ENCODE results near the gene PRSS2.

DNA sequence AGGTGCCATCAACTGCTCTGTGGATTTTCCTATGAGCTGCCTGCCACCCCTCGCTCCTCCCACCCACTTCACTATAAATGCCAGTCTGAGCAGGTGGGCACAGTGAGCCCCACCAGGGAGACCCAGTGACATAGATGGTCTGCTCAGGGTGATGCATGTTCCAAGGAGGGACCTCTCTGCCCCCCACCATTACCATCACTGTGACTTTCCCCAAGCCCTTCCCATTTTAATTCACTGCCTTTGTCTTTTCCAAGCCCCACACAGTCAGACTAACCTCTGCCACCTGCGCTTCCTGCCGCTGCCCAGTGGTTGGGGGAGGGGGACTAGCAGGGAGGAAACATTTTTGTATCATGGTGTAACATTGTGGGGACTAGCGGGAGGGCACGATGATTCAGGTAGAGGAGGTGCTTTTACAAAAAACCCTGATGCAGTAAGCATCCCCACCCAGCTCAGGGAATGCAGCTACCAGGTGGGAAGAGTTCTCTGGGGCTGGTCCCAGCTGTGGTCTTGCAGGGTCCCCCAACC is 24.6 kb downstream of the PRSS2 start:
- TF ChIP-seq, protein P1, sequence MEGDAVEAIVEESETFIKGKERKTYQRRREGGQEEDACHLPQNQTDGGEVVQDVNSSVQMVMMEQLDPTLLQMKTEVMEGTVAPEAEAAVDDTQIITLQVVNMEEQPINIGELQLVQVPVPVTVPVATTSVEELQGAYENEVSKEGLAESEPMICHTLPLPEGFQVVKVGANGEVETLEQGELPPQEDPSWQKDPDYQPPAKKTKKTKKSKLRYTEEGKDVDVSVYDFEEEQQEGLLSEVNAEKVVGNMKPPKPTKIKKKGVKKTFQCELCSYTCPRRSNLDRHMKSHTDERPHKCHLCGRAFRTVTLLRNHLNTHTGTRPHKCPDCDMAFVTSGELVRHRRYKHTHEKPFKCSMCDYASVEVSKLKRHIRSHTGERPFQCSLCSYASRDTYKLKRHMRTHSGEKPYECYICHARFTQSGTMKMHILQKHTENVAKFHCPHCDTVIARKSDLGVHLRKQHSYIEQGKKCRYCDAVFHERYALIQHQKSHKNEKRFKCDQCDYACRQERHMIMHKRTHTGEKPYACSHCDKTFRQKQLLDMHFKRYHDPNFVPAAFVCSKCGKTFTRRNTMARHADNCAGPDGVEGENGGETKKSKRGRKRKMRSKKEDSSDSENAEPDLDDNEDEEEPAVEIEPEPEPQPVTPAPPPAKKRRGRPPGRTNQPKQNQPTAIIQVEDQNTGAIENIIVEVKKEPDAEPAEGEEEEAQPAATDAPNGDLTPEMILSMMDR (IDR thresholded peaks at IDR 0.05) = no peak
- TF ChIP-seq POLR2A (IDR thresholded peaks at IDR 0.05) = no peak

Measured in uterus (tissue), 2 donors.